H1 (cell line): ENCODE measurements around the gene NEK11. TPM values are rescaled to one million over a fixed set of nuclear protein-coding genes. Genes with fewer than 3 reads are reported as not detected.

ENCODE experiments used
- CTCF ChIA-PET: fragments of 300-600 bp; sonication (Branson Sonifier 250); formaldehyde crosslinking; loops from one replicate; lab custom pipeline; 2021; ENCODE audit not compliant: partially characterized antibody; lab: Charles Lee
- POLR2A ChIA-PET: fragments of 300-600 bp; sonication (Branson Sonifier 250); formaldehyde crosslinking; loops from one replicate; lab custom pipeline; 2021; ENCODE audit warnings: inconsistent platforms; ENCODE audit not compliant: partially characterized antibody; lab: Charles Lee
- DNase-seq, 2 experiments: peaks; one replicate each; pipeline versions ENCODE4 v3.0.0 to v3.0.0-alpha.2; 2010 to 2022; ENCODE audit warnings: low spot score in 2 of 2, low read depth in 1 of 2, mixed read lengths in 1 of 2
- FAIRE-seq: peaks from 2 replicates; lab custom pipeline; 2011; peaks lifted over from hg19 to GRCh38; lab: Jason Lieb, UNC
- H2AFZ ChIP-seq: 2 replicates; pipeline ENCODE4 v1.8.1; 2012; ENCODE audit warnings: low read length, inconsistent platforms
- H2AK5ac ChIP-seq: 2 replicates; pipeline ENCODE4 v1.6.1; 2013; ENCODE audit warnings: low read depth, low read length
- H2BK120ac ChIP-seq: replicated peaks from 2 replicates; pipeline ENCODE3; 2013; ENCODE audit warnings: low read depth, low read length, inconsistent platforms
- H2BK12ac ChIP-seq: 2 replicates; pipeline ENCODE4 v1.6.1; 2013; ENCODE audit warnings: low read depth, low read length
- H2BK15ac ChIP-seq: 2 replicates; pipeline ENCODE4 v1.6.1; 2013; ENCODE audit warnings: low read length
- H2BK20ac ChIP-seq: 2 replicates; pipeline ENCODE4 v1.6.1; 2013; ENCODE audit warnings: low read length
- H2BK5ac ChIP-seq: 2 replicates; pipeline ENCODE4 v1.6.1; 2013; ENCODE audit warnings: low read depth, low read length
- H3K14ac ChIP-seq: 2 replicates; pipeline ENCODE4 v1.6.1; 2013; ENCODE audit warnings: inconsistent platforms; ENCODE audit not compliant: insufficient read length
- H3K18ac ChIP-seq: 2 replicates; pipeline ENCODE4 v1.6.1; 2013; ENCODE audit warnings: low read length; ENCODE audit errors: extremely low read depth
- H3K23ac ChIP-seq: 2 replicates; pipeline ENCODE4 v1.6.1; 2013; ENCODE audit warnings: inconsistent platforms; ENCODE audit not compliant: insufficient read length
- H3K23me2 ChIP-seq: 2 replicates; pipeline ENCODE4 v1.6.1; 2013; ENCODE audit warnings: low read depth, low read length
- H3K27ac ChIP-seq: 2 replicates; pipeline ENCODE4 v1.6.1; 2011; ENCODE audit warnings: low read depth, low read length, inconsistent platforms
- H3K27me3 ChIP-seq, 4 experiments: replicated peaks in 1 of 4; 1 replicate in 1 of 4; 2 replicates in 3 of 4; pipeline versions ENCODE4 v1.6.1 to v1.8.1; 2011 to 2013; ENCODE audit warnings: low read length in 3 of 4, mild to moderate bottlenecking in 3 of 4, inconsistent platforms in 2 of 4, mixed read lengths in 2 of 4, moderate library complexity in 1 of 4; ENCODE audit not compliant: control insufficient read depth in 3 of 4, insufficient read depth in 3 of 4; ENCODE audit errors: extremely low read depth in 1 of 4
- H3K36me3 ChIP-seq, 4 experiments: 2 replicates each; pipeline versions ENCODE4 v1.6.1 to v1.8.1; 2011 to 2013; ENCODE audit warnings: mild to moderate bottlenecking in 4 of 4, low read length in 3 of 4, moderate library complexity in 2 of 4, control low read depth in 1 of 4, inconsistent platforms in 1 of 4; ENCODE audit not compliant: insufficient read depth in 4 of 4, control insufficient read depth in 2 of 4
- H3K4ac ChIP-seq: replicated peaks from 2 replicates; pipeline ENCODE3; 2013; ENCODE audit warnings: low read length, low read depth, mixed read lengths, inconsistent platforms; ENCODE audit not compliant: insufficient read length
- H3K4me1 ChIP-seq, 4 experiments: replicated peaks in 1 of 4; 1 replicate in 1 of 4; 2 replicates in 3 of 4; pipeline versions ENCODE4 v1.6.1 to v1.8.1; 2011 to 2013; ENCODE audit warnings: low read length in 3 of 4, inconsistent platforms in 2 of 4, mixed read lengths in 1 of 4; ENCODE audit not compliant: insufficient read depth in 4 of 4, control insufficient read depth in 3 of 4
- H3K4me2 ChIP-seq, 2 experiments: 2 replicates each; pipeline versions ENCODE4 v1.6.1 to v1.8.1; 2011 to 2013; ENCODE audit warnings: low read depth in 2 of 2, low read length in 2 of 2, control low read depth in 1 of 2, inconsistent platforms in 1 of 2, mild to moderate bottlenecking in 1 of 2; ENCODE audit not compliant: insufficient read depth in 1 of 2
- H3K4me3 ChIP-seq, 4 experiments: fragments of 200-600, 300-600 bp in 1 of 4; sonication (generic), shearing (Covaris generic), sonication (Bioruptor Twin) in 1 of 4; 2 replicates each; pipeline versions ENCODE4 v1.5.1 to v1.8.1; 2011 to 2016; ENCODE audit warnings: low read length in 4 of 4, low read depth in 3 of 4, control low read depth in 2 of 4, inconsistent platforms in 2 of 4, mild to moderate bottlenecking in 2 of 4, mixed read lengths in 1 of 4, moderate library complexity in 1 of 4; ENCODE audit not compliant: insufficient read depth in 2 of 4; ENCODE audit errors: extremely low read depth in 1 of 4
- H3K56ac ChIP-seq: replicated peaks from 2 replicates; pipeline ENCODE3; 2013; ENCODE audit warnings: low read depth, mild to moderate bottlenecking, mixed read lengths, low read length, inconsistent platforms; ENCODE audit not compliant: insufficient read length
- H3K79me1 ChIP-seq: 2 replicates; pipeline ENCODE4 v1.6.1; 2013; ENCODE audit warnings: low read depth, low read length, control low read depth
- H3K79me2 ChIP-seq, 2 experiments: 2 replicates each; pipeline versions ENCODE4 v1.6.1 to v1.8.1; 2012 to 2013; ENCODE audit warnings: low read length in 2 of 2, mild to moderate bottlenecking in 2 of 2, inconsistent platforms in 1 of 2; ENCODE audit not compliant: insufficient read depth in 2 of 2, control insufficient read depth in 1 of 2
- H3K9ac ChIP-seq, 4 experiments: replicated peaks in 1 of 4; 1 replicate in 1 of 4; 2 replicates in 3 of 4; pipeline versions ENCODE4 v1.6.1 to v1.8.1; 2011 to 2013; ENCODE audit warnings: low read depth in 3 of 4, low read length in 3 of 4, control low read depth in 2 of 4, mild to moderate bottlenecking in 2 of 4, moderate library complexity in 2 of 4, inconsistent platforms in 1 of 4; ENCODE audit errors: extremely low read depth in 1 of 4
- H3K9me3 ChIP-seq, 2 experiments: 2 replicates each; pipeline versions ENCODE4 v1.6.1 to v1.8.1; 2012 to 2013; ENCODE audit warnings: mild to moderate bottlenecking in 2 of 2, moderate library complexity in 2 of 2, control low read depth in 1 of 2, inconsistent platforms in 1 of 2, low read depth in 1 of 2, low read length in 1 of 2, mixed read lengths in 1 of 2; ENCODE audit not compliant: insufficient read depth in 2 of 2
- H4K20me1 ChIP-seq, 2 experiments: replicated peaks in 1 of 2; 2 replicates each; pipeline versions ENCODE3 to v1.8.1; 2011 to 2013; ENCODE audit warnings: inconsistent platforms in 2 of 2, low read length in 2 of 2, mild to moderate bottlenecking in 1 of 2; ENCODE audit not compliant: insufficient read depth in 2 of 2, control insufficient read depth in 1 of 2
- H4K5ac ChIP-seq: 2 replicates; pipeline ENCODE4 v1.6.1; 2013; ENCODE audit warnings: low read length, low read depth, mixed read lengths, inconsistent platforms; ENCODE audit not compliant: insufficient read length
- H4K8ac ChIP-seq: 2 replicates; pipeline ENCODE4 v1.8.0; 2013; ENCODE audit warnings: mild to moderate bottlenecking, moderate library complexity, low read length, inconsistent platforms; ENCODE audit not compliant: insufficient read depth; ENCODE audit errors: extremely low read depth
- H4K91ac ChIP-seq: replicated peaks from 2 replicates; pipeline ENCODE3; 2013; ENCODE audit warnings: low read length, mixed read lengths, inconsistent platforms; ENCODE audit not compliant: insufficient read length
- BCL11A ChIP-seq, 2 experiments: IDR thresholded peaks; one replicate each; pipeline ENCODE4 v1.6.1; 2011; ENCODE audit warnings: low read depth in 2 of 2, low read length in 2 of 2, mild to moderate bottlenecking in 2 of 2
- BRCA1 ChIP-seq: IDR thresholded peaks from 2 replicates; pipeline ENCODE4 v1.6.1; 2012; ENCODE audit warnings: low read depth, low read length, improper control_type of control experiment
- EGR1 ChIP-seq: IDR thresholded peaks from 2 replicates; pipeline ENCODE4 v1.6.1; 2011; ENCODE audit warnings: low read depth, low read length, borderline replicate concordance
- EP300 ChIP-seq, 2 experiments: IDR thresholded peaks; 1 replicate in 1 of 2; 2 replicates in 1 of 2; pipeline ENCODE4 v1.6.1; 2011 to 2012; ENCODE audit warnings: low read depth in 2 of 2, low read length in 2 of 2, mild to moderate bottlenecking in 2 of 2, borderline replicate concordance in 1 of 2, inconsistent platforms in 1 of 2, moderate library complexity in 1 of 2
- HDAC6 ChIP-seq: IDR thresholded peaks from one replicate; pipeline ENCODE4 v1.7.1; 2012; ENCODE audit warnings: low read depth, mild to moderate bottlenecking, inconsistent platforms, low read length, moderate library complexity
- JUN ChIP-seq: IDR thresholded peaks from 2 replicates; pipeline ENCODE4 v1.6.1; 2011; ENCODE audit warnings: low read depth, mild to moderate bottlenecking, improper control_type of control experiment, low read length
- KDM5A ChIP-seq: fragments of 200-600 bp; IDR thresholded peaks from 2 replicates; pipeline ENCODE4 v1.7.1; 2012; ENCODE audit warnings: mild to moderate bottlenecking, low read length, inconsistent platforms, mixed read lengths
- SAP30 ChIP-seq: fragments of 300-600 bp; sonication (generic); IDR thresholded peaks from 2 replicates; pipeline ENCODE4 v1.7.1; 2012; ENCODE audit warnings: low read length, moderate library complexity, mild to moderate bottlenecking, inconsistent platforms; ENCODE audit not compliant: insufficient read depth, insufficient replicate concordance
- SIN3A ChIP-seq, 2 experiments: IDR thresholded peaks in 1 of 2; conservative IDR thresholded peaks in 1 of 2; 2 replicates each; pipeline ENCODE4 v1.6.1; 2011 to 2012; ENCODE audit warnings: low read length in 2 of 2, improper control_type of control experiment in 1 of 2, low read depth in 1 of 2, mild to moderate bottlenecking in 1 of 2
- SUZ12 ChIP-seq: fragments of 200-600 bp; sonication (generic); IDR thresholded peaks from 2 replicates; pipeline ENCODE4 v1.6.1; 2012; ENCODE audit warnings: mild to moderate bottlenecking, inconsistent platforms, low read length, moderate library complexity, mixed read lengths
- TBP ChIP-seq: IDR thresholded peaks from 2 replicates; pipeline ENCODE4 v1.6.1; 2011; ENCODE audit warnings: low read depth, low read length, improper control_type of control experiment
- WGBS, 2 experiments: shearing (Covaris generic) in 1 of 2; methylation state at CpG; one replicate each; pipeline versions ENCODE4 v1.1.6 to v1.1.7; 2013 to 2015; ENCODE audit warnings: low lambda C conversion rate in 2 of 2, mixed read lengths in 2 of 2, inconsistent platforms in 1 of 2, low coverage in 1 of 2, missing lambda C conversion rate in 1 of 2; ENCODE audit not compliant: insufficient replicate concordance in 2 of 2, insufficient coverage in 1 of 2, insufficient read length in 1 of 2; ENCODE audit errors: extremely low coverage in 1 of 2, missing lambda C conversion rate in 1 of 2; 5-methylcytosine and 5-hydroxymethylcytosine counted together
- polyA plus RNA-seq, 7 experiments: library from polyadenylated mRNA; depleted of rRNA in 3 of 7; stranded (reverse) in 5 of 7; unstranded in 2 of 7; fragments of >200 nt in 5 of 7; fragments of 200-250 nt in 2 of 7; gene quantifications; 1 replicate in 5 of 7; 2 replicates in 1 of 7; 4 replicates in 1 of 7; pipeline versions ENCODE4 v1.2.1 to v1.2.3, GENCODE V29; 2011 to 2013; ENCODE audit warnings: missing spikeins in 2 of 7, mixed read lengths in 2 of 7
- total RNA-seq: library from RNA; stranded (reverse); fragmentation: NEBNext Ultra II Directional; extraction: Animal tissue kit (Norgen Biotek cat#: 25700); gene quantifications from 2 replicates; pipeline ENCODE4 v1.2.1, GENCODE V29; 2021
- TF ChIP-seq, protein P1 (sequence below): IDR thresholded peaks from 2 replicates; pipeline ENCODE4 v1.6.1; 2012; ENCODE audit warnings: inconsistent platforms

The NEK11 gene
- total and polyA plus RNA-seq, 2 of the 8 experiments (the other 6 are each of a cell fraction or from before 2014, with no cell fraction given) = 0.60 TPM; not detected in 1

DNA sequence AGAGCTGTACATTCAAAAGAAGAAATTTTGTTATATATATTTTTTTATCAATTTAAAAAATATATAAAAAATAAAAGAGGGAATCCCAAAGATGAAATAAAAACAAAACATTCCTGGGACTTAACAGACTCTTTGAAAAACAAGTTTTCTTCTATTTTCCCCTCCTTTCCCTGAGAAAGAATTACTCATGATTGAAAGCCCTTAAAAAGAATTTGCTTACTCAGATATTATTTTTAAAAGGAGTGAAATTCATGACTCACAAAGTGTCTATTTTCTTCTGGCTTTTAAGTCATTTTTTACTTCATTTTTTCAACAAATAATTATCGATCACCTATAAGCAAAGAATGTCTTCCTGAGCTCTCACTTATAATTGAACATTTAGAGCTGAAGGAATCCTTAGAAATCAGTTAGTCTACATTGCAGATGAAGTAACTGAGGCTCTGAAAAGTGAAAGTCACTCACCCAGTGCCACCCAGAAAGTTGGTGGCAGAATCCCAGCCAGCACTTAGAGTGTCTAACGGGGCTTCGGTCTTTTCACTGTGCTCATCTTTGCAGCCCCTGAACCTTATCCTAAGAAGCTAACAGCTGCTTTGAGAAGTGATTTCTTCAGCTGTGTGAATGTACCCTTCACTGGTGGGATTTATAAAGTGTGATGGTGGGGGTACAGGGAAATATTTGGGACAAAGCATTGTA lies 312.4 kb downstream of the NEK11 start:
- Histone ChIP-seq H3K79me2 (no peaks in the 10 kb centered on the region; a peak in 1 of 4 replicates), H3K56ac (no peak overlapping the region), H3K9me3 (peaks cover 11 to 12% of the 10 kb centered on the region in 2 experiments), H2BK120ac (no peak overlapping the region), H3K4me2 (no peak overlapping the region), H3K4ac (no peak overlapping the region), H3K27ac (no peak overlapping the region), H3K9ac (no peak overlapping the region), H3K4me3 (no peak overlapping the region), H2BK15ac (no peak overlapping the region), H2BK5ac (no peak overlapping the region), H2AFZ (no peak overlapping the region), H4K91ac (no peak overlapping the region), H3K18ac (no peak overlapping the region), H3K36me3 (no peaks in the 10 kb centered on the region; a peak in 1 of 8 replicates), H3K27me3 (no peaks in the 10 kb centered on the region), H3K23me2 (no peaks in the 10 kb centered on the region), H4K5ac (no peak overlapping the region), H4K8ac (no peak overlapping the region), H3K79me1 (no peaks in the 10 kb centered on the region), H2AK5ac (no peak overlapping the region), H2BK12ac (no peak overlapping the region), H4K20me1 (no peaks in the 10 kb centered on the region), H3K23ac (no peak overlapping the region), H3K14ac (no peak overlapping the region), H3K4me1 (no peaks in the 10 kb centered on the region), H2BK20ac (no peak overlapping the region)
- CTCF ChIA-PET = interaction anchor here (1.2 to 1.4 kb wide), 4 partner anchors 12 to 40 kb away, joined by 3 to 4 read pairs (median 4); no protein-coding TSS in a partner anchor
- POLR2A ChIA-PET = interaction anchor here (0.5 to 1.5 kb wide), 3 partner anchors 8 to 29 kb away, joined by 3 to 4 read pairs (median 4); no protein-coding TSS in a partner anchor
- FAIRE-seq (no peak), DNase-seq (no peak)
- WGBS, 2 experiments = 86% methylated on average over 3 of the region's 3 CpGs; no CpG with 5 or more reads in 1 of the 2 experiments
- TF ChIP-seq JUN = no peak
- TF ChIP-seq SIN3A (conservative IDR thresholded peaks at IDR 0.05 in 1 of 2, IDR thresholded peaks at IDR 0.05 in 1 of 2; ENCODE audit: low read depth in 1 of 2, low read length in 2 of 2) = no peak
- TF ChIP-seq BRCA1 = no peak
- no peak for TF ChIP-seq BCL11A (IDR thresholded peaks at IDR 0.05; ENCODE audit: low read depth in 2 of 2, low read length in 2 of 2)
- TF ChIP-seq SUZ12 = no peak
- TF ChIP-seq SAP30 = no peak
- no peak for TF ChIP-seq KDM5A
- no peak for TF ChIP-seq HDAC6
- no peak for TF ChIP-seq EGR1
- no peak for TF ChIP-seq EP300 (IDR thresholded peaks at IDR 0.05; ENCODE audit: borderline replicate concordance in 1 of 2, low read depth in 2 of 2, low read length in 2 of 2)
- no peak for TF ChIP-seq TBP
- TF ChIP-seq, protein P1, sequence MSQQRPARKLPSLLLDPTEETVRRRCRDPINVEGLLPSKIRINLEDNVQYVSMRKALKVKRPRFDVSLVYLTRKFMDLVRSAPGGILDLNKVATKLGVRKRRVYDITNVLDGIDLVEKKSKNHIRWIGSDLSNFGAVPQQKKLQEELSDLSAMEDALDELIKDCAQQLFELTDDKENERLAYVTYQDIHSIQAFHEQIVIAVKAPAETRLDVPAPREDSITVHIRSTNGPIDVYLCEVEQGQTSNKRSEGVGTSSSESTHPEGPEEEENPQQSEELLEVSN = no peak
